ENCODE data around the gene RAB11FIP4. TPM values are rescaled to one million over a fixed set of nuclear protein-coding genes. Genes with fewer than 3 reads are reported as not detected.
A peak's percentile ranks its signal among the peaks of the same experiment; 100 is the strongest.

RAB11FIP4 gene
- polyA plus RNA-seq, 1 donor, result 16.3 TPM

DNA sequence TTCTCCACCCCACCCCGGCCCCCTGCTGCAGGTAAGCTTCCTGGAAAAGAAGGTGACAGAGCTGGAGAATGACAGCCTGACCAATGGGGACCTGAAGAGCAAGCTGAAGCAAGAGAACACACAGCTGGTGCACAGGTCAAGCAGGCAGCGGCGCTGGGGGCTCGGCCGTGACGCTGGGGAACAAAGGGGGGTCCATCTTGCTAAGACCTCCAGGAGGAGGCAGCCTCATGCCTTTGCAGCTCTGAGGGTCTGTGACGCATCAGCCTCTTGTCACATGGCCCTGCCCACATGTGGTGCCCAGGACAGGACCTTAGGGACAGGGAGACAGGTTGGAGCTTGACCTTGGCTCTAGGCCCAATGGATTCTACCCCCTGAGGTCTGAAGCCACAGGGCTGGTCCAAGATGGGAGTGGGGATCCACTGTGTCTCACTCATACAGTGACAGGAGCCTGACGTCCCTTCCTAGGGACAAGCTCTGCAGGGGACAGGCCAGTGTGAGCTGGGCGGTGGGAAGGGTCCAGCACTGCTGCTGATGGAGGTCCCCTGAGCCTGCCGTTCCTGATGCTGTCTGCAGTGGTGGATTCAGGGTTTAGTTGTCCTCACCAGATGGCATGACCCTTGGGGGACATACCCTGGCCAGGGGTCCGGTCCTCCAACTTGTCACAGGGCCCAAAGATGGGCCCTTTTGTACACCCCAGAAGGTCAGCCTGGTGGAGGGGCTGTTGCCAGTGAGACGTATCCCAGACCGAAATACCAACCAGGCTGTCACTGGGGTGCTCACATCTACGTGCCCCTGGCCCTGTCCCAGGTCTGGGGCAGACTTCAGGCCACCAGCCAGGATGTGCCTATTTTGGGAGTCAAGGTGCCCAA lies 132.6 kb downstream of the RAB11FIP4 start:
- no peak for DNase-seq

DNA sequence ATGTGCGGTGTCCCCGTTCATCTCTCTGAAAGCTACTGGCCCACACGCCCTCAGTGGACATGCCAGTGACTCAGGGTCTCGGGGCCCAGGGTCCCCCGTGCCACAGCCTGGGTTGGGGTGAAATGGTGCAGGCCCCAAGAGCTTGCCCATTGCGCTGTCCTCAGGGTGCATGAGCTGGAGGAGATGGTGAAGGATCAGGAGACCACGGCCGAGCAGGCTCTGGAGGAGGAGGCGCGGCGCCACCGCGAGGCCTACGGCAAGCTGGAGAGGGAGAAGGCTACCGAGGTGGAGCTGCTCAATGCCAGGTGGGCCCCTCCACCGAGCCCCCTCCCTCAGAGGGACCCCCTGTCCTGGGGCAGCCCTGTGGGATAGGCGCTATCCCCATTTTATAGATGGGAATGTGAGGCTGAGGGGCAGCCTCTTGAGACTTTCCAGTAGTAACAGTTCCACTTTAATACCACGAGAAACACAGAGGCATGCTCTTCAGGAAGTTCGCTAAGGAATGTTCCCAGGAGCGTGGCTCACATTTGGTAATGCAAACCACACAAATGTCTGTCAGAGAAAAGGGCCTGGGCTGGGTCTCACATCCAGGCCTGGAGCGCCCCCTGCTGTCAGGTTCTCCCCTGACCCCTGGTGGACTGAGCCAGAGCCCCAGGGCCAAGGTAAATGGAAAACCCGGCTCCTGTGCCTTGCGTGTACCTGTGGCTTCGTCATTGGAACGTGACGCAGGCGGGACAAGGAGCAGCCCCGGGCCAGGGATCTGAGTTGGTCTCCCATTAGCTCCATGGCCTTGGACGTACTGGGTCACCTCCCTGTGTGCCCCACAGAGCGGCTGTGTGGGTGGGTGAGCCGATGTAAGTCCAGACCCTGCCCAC lies 133.7 kb downstream of the RAB11FIP4 start:
- peak; percentile 74 for DNase-seq

DNA sequence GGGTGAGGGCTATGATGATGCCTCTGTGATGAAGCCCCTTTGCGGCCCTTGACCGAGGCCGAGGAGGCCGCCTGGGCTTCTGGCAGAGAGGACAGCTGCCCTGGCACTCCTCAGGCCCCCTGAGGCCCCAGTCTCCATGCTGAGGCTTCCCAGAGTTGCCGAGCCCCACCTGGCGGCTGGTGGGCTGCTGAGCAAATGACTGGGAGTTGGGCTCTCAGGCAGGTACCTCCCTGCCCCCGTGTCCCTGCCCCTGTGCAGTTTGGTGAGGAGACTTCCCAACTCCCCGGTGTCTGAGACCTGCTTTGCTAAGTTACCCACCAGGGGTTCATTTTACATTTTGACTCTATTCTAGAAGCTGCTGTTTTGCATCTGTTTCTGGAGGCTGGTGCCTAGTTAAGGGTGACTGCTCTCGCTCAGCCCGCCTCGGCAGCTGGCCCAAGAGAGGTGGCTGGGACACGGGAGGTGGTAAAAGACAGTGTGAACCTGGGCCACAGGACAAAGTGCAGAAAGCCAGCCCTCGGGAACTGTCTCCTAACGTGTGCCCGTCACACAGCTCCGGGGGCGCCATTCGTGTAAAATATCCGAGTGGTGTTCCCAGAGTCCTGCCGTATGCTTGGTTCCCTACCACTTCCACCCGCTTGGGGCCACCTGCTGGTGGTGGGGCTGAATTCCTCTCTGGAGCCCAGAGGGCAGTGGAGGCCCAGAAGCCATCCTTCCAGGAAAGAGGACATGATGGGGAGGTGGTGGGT lies 134.5 kb downstream of the RAB11FIP4 start:
- DNase-seq, result no peak

DNA sequence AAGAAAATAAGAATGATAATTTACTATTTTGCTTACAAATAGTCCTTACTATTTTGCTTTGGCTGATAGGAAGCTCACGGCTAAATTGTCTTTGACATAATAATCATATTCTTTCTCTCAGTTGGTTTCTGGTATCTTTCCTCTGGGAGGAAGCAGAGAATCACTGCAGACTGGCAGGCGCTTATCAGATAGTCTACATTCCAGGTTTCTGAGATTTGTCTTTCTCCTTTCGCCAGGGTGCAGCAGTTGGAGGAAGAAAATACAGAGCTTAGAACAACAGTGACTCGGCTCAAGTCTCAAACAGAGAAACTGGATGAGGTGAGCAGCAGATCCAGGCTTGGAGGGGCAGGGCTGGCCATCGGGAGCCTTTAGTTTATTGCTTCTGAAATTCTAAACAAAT lies 136.1 kb downstream of the RAB11FIP4 start:
- no peak for DNase-seq

DNA sequence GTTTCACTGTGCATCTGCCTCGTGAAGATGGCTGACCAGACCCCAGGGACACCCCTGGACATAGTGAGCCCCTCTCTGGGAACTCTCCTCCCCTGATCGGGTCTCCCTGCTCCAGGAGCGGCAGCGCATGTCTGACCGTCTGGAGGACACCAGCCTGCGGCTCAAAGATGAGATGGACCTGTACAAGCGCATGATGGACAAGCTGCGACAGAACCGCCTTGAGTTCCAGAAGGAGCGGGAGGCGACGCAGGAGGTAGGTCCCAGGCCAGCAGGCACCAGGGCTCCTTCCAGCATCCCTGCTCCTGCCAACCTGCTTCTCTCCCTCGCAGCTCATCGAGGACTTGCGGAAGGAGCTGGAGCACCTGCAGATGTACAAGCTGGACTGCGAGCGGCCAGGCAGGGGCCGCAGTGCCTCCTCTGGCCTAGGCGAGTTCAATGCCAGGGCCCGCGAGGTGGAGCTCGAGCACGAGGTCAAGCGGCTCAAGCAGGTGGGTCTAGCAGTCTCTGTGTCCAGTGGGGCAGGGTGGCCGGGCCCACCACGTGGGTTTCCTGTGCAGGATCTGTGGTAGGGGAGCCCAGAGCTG lies 136.9 kb downstream of the RAB11FIP4 start:
- no peak for DNase-seq

DNA sequence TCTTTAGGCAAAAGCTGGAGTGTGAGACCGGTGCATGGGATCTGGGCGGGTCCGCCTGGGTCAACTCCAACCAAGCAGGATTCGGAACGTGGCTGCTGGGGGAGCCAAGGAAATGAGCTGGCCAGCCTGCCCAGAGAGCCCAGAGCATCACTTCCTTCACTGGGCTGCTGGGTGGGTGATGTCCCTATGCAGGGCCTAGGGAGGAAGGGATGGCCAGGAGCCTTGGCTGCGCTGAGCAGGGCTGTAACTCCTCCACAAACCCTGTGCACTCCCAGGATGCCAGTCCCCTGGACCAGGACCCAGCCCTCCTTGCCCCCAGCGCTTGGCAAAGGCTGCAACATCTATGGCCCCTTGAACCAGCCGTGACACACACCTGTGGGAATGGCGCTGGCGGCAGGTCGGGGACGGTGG lies 138.4 kb downstream of the RAB11FIP4 start:
- DNase-seq, result no peak

DNA sequence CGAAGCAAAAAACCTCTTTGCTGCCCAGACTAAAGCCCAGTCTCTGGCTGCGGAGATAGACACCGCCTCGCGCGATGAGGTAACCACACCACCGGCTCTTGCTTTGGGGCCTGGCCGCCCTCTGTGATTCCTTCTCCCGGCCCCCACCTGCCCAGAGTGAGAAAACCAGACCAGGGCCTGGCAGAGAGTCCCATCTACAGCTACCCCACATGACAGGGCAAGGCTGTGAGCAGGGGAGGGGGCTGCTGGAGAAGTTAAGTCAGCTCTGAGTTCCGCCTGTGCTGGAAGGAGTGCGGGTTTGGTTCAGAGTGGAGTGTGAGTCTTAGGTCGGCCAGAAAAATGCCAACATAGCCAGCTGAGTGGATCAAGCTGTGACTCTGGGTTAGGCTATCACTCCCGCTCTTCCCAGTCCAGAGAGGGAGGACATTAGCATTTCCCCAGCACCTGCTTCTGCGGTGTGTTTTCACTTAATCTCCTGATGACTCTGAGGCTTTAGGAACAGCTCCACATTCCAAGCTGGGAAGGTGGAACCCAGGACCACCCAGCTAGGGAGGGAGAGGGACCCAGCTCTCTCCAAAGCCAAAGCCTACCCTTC lies 139.0 kb downstream of the RAB11FIP4 start:
- DNase-seq, result no peak

DNA sequence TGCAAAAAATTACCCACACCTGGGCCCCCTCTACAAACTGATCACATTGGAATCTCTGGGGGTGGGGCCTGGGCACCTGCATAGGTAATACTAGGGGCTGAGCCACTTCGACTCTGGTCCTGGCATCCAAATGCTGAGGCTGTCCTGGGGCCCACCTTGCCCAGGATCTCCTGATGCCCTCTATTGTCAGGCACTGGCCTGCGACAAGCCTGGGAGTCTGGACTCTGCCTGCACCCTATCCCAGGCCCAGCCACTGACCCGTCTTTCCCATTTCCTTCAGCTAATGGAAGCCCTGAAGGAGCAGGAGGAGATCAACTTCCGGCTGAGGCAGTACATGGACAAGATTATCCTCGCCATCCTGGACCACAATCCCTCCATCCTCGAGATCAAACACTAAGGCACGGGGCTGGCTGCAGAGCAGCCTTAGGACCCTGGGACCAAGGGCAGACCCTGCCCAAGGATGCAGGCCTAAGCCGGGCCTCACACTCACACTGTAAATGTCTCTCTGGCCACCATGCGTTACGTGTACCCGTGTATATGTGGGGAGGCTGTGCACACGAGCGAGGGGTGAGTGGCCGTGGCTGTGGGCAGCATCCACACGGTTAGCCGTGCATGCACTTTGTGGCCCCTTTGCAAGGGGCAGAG lies 140.0 kb downstream of the RAB11FIP4 start:
- no peak for DNase-seq

DNA sequence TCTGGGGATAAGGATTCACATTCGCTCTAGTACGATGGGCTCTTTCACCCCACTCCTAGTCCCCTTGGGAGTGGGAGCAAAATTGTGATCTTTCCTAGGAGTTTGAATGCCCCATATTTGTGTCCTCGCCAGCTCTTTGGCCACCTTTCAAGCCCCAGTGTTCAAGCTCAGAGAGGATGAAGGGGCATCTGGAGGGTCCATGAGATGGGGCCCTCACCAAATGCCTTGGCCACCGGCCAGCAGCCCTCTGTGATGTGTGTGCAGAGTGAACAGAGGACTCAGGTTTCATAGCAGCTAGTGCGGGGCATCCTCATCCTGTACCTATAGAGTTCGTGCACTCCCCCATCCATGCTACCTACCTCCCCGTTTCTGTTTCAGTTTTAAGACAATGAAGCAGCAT lies 140.6 kb downstream of the RAB11FIP4 start:
- no peak for DNase-seq

DNA sequence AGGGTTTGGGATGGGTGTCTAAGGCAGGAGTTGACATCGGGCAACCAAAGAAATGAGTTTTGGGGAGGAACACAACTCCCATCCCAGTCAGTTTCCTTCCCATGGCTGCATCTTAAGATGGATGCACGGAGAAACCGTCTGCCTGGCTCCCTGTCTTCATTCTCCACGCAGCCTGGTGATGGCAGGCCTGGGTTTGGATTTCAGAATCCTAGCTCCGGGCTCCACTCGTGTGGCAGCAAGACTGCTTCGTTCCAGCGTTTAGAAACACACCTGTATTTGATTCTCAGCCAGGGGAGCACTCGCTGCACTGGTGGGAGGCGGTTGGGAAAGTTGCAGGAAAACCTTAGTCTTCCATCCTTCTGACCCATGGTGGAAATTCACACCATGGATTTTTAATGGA lies 141.1 kb downstream of the RAB11FIP4 start:
- DNase-seq, result no peak

DNA sequence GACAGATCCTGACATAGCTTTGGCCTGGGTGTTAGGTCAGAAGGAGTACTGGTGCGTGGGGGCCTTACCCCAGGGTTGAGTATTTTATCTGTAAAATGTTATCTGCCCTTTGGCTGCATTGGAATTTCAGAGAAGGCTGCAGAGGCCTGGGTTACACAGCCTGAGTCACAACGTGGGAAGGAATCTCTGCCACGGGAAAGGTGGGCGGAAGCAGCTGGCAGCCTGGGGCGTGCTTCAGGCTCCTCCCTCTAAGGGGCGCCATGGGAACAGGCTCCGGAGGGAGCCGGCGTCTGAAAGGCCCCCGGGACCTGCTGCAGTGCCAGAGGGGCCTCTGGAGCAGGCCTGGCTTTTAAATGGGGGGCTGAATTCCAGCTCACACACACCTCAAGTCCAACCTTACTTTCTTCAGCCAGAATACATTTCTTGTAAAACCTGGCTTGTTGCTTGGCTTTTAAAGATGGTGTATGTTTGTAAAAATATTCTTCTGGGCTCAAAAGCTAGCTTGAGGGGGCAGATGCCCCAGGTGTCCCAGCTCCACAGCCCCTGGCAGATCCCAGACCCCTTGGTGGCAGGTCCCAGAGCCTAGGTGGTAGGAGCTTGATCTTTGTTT lies 142.2 kb downstream of the RAB11FIP4 start:
- DNase-seq, result no peak

DNA sequence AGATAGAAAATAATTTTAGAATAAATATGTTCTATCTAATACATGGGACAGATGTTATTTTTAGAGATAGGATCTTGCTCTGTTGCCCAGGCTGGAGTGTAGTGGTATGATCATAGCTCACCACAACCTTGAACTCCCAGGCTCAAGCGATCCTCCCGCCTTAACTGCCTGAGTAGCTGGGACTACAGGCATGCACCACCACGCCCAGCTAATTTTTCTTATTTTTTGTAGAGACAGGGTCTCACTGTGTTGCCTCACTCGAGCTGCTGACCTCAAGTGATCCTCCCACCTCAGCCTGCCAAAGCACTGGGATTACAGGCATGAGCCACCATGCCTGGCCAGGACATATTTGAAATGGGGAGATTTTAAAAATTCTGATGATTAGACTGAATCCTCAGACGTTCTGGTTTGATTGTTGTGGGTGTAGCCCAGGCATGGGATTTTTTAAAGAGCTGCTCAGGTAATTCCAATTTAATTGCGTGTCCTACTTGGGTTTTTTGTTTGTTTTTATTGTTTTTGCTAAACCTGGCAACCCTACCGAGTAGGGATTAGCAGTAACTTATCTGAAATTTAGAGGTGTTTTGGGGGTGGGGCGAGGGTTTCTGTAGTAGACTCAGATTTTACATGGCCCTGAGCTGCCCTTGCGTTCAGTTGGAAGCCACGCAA lies 142.9 kb downstream of the RAB11FIP4 start:
- no peak for DNase-seq

DNA sequence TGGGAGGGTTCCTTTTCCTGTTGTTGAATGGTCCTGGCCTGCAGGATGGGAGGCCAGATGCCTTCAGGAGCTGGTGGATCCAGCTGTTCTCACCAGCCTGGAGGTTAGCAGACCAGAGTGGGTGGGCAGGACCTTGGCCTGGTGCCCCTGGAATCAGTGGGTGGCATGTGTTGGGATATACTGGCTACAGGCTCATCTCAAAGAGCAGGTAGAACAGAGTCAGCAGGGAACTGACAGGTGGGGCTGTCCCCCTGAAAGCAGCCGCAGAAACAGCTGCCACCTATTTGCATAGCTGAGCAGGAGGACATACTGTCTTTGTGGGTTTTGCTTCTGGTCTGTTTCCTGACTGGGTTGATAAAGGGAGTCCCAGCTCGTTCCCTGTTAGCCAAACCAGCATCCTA lies 144.1 kb downstream of the RAB11FIP4 start:
- no peak for DNase-seq

DNA sequence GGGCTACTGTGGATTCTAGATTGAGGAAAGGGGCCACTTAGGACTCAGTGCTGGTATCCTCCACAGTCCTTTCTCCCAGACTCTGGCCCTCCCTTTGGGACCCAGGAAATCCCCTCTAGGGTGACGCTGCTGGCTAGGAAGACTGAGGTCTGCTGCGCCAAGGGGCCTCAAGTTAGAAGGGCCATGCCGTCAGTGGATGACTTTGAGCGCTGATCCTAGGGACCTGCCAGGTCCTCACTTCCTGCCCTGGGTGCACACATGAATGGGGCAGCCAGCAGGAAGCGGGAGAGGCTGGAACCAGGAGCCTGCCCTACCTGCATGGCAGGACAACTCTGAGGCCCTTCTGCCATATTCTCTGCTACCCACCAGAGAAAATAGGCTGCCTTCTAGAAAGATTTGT lies 145.0 kb downstream of the RAB11FIP4 start:
- no peak for DNase-seq

DNA sequence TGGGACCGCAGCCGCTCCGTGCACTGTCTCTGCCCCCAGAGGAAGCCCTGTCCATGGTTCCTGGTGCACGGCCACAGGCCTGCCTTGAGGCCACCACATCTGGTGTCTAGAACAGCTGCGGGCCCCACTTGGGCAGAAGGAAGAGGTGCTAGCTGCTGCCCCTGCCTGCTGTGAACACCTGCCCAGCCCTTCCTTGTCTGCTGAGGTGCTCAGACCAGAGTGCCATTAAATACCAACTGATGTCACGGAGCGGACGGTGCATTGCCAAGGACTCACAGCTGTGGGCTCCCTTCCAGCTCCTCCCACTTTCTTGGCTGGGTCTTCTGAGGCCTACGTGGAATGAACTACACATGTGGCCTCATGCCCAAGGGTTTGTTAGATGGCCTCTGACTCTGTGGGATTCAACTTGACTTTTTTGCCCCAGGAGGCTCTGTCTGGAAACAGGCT lies 146.1 kb downstream of the RAB11FIP4 start:
- DNase-seq, result no peak

DNA sequence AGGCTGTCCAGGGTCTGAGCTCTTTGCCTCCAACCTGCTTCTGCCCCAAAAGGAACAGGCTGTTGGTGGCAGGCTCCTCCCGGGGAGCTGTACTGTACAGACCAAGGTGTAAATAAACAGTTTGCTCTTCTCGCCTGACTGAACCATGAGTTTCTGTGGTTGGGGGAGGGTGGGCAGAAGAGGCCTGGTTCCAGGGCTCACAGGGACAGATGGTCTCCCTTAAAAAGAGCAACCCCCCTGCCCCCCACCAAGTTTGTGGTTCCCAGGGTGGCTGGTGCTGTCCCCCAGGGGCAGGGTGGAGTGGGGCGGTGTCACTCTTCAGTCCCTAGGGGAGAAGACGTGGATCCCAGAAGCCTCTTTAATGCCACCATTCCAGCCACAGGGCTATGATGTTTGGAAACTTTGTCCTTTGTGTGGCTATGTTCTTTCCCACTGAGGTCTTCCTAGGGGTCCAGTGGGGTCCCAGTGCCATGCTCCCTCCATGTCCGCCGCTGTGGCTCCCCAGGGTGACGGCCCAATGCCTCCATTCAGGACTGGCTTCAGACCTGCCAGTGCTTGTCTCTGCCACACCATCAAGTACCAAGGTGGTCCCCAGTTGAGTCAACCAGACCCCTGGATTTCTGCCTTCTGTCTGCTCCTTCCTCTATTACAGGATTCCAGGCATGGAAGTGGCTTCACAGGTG lies 146.7 kb downstream of the RAB11FIP4 start:
- DNase-seq, result peak; percentile 37

DNA sequence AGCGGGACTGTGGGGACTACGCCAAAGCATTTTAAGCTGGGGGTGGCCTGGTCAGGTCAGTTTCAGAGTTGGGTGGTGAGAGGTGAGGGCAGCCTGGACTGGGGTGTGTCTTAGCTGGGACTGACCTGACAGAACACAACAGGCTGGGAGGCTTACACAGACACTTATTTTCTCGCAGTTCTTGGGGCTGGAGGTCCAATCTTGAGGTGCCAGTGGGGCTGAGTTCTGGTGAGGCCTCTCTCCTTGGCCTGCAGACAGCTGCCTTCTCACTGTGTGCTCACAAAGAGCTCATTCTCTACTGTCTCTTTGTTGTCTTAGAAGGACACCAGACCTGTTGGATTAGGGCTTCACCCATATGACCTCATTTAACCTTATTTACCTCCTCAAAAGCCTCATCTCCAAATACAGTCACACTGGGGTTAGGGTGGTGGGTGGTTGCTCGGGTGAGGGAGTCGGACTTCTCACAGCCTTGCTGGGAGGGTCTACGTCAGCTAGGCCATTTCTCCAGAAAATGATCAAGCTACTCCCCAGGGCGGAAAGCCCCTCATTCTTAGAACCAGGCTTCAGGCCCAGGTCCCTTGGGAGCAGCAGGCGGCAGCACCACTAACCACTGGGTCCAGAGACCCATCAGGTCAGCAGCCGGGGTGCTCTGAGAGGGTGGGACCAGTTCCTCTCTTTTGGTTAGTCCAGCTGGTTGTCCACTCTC lies 149.3 kb downstream of the RAB11FIP4 start:
- no peak for DNase-seq

DNA sequence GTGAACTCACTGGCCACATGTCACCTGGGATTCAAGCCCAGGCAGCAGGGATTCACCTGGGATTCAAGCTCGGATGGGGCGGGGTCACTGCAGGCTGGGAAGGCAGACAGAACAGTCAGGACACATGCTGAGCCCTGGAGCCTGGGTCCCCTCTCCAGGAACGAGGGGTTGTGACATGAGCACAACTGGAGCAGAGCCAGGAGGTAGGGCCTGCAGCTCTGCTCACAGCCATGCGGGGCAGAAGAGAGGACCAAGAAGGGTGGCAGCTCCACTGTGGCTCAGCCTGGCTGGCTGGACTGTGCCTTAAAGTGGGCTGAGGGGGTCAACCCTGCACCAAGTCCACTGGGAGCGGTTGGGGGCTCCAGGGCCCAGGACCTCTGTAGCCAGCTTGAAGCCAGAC lies 150.1 kb downstream of the RAB11FIP4 start:
- no peak for DNase-seq

DNA sequence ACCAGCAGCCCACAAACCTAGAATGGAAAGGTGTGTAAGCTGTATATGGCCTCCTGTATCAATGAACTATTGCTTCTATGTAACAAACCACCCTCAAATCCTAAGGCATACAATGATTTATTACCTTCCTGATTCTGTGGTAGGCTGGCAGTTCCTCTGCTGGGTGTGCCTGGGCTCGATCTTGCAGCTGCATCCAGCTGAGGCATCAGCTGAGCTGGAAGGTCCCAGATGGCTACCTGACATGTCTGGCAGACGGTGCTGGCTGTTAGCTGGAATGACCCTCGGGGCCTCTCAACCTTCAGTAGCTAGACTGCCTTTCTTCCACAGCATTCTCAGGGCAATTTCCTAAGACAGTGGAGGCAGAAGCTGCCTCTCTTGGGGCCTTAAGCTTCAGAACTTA lies 152.7 kb downstream of the RAB11FIP4 start:
- no peak for DNase-seq

Measured in left kidney (tissue), 2 donors.